Mammary epithelial cell (primary cell): ENCODE results near the gene MYO1H.

Experiments
- CTCF ChIP-seq, 2 donors: IDR thresholded peaks in 1 of 2; conservative IDR thresholded peaks in 1 of 2; 2 replicates each; pipeline ENCODE4 v1.5.1; 2011 to 2012; ENCODE audit warnings: inconsistent platforms in 2 of 2, low read length in 2 of 2, mild to moderate bottlenecking in 2 of 2, control low read depth in 1 of 2, low read depth in 1 of 2; ENCODE audit not compliant: insufficient read depth in 1 of 2; ENCODE audit errors: extremely low read depth in 1 of 2
- EZH2 ChIP-seq: IDR thresholded peaks from 2 replicates; pipeline ENCODE4 v1.6.1; 2012; ENCODE audit warnings: low read length, inconsistent platforms, borderline replicate concordance

- no peak for TF ChIP-seq CTCF (conservative IDR thresholded peaks at IDR 0.05 in 1 of 2, IDR thresholded peaks at IDR 0.05 in 1 of 2; ENCODE audit: extremely low read depth in 1 of 2, insufficient read depth in 1 of 2, low read depth in 1 of 2, low read length in 2 of 2)
- TF ChIP-seq EZH2: no peak
These were observed 44.9 kb upstream of the MYO1H start for GRCh38 chr12:109302770-109303169.
